NCI-H2029 (cell line): ENCODE results near the gene MOSMO.
A peak's percentile ranks its signal among the peaks of the same experiment; 100 is the strongest.
"Not testable (repeated sequence)": the region's sequence is repeated elsewhere in the genome, so short reads cannot be mapped to it uniquely, and the experiment has no call there.

Experiments used
- DNase-seq: peaks from one replicate; lab custom pipeline; 2025; lab: John Stamatoyannopoulos, UW

The MOSMO gene

DNA sequence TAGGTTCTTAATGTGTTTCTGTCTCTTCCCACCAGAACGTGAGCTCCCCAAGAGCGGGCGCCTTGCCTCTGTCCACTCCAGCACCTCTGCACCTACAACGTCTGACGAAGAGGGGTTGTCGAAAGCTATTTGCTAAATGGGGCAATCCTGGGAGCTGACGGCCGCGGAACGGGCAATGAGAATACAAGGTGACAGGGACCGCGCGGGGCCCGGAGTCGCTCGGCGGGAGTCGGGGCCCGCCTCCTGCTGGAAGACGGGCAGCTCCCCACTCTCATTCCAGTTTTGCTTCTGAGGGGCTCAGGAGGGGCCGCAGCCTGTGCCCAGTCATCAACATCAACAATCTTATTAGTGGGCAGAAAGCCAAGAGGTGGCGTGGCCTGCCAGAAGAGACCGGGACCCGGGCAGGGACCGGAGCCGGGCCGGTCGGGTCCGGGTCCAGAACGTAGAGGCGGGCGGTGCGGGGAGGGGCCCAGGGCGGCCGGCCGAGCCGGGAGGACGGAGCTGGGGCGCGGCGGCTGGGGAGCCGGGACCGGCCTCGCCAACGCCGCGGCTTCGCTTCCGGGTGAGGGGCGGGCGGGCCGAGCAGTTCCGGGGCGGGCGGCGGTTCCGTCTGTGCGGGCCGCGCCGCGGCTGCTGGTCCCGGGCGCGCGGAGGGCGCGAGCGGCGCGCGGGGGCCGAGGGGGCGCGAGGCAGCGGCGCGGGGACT lies at the start of gene MOSMO:
Gene MOSMO, plus strand, starts transcription at position 603 of the 706 bp plus-strand sequence. CDS start 191 bp downstream, outside the sequence.
- peak; percentile 44 for DNase-seq

DNA sequence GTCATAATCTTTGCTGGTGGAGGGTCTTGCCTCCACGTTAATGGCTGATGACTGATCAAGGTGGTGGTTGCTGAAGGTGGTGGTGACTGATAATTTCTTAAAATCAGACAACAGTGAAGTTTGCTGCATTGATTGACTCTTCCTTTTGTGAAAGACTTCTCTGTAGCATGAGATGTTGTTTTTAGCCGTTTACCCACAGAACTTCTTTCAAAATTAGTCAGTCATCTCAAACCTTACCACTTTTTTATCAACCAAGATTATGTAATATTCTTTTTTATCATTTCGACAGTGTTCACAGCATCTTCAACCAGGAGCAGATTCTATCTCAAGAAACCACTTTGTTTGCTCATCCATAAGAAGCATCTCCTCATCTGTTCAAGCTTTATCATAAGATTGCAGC lies 48.9 kb upstream of the MOSMO start:
- DNase-seq = no peak

DNA sequence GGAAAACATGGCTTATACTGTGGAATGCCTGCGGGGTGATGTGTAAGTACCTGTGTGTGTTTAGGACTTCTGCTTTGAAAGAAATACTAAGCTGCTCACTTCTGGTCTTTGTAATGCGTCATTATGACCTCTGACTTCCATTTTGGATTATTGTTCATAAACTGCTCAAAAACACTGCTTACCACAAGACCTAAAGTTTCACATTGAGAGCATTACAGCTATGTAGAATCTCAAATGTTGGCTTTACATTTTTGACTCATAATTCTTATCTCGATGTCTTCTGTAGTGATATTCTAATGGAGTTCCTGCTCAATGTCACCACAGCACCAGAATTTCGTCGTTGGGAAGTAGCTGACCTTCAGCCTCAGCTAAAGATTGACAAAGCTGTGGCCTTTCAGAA lies 45.4 kb upstream of the MOSMO start:
- DNase-seq = no peak

DNA sequence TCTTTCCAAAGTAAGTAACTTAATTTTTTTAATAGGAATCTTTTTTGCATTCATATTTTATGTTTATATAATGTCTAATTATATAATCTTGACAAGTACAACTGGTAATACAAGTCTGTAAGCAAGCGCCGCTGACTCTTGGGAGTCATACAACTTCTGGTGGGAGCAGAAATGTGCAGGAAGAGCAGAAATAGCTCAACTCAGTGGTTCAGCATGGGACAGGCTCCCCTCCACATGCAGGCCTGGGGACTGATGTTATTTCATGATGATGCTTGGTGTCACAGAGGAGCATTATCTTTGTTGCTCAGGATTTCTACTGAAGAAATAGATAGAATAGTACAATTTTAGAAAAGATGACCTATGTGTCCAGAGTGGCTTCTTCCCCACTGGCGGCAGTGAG lies 44.0 kb upstream of the MOSMO start:
- DNase-seq = no peak

DNA sequence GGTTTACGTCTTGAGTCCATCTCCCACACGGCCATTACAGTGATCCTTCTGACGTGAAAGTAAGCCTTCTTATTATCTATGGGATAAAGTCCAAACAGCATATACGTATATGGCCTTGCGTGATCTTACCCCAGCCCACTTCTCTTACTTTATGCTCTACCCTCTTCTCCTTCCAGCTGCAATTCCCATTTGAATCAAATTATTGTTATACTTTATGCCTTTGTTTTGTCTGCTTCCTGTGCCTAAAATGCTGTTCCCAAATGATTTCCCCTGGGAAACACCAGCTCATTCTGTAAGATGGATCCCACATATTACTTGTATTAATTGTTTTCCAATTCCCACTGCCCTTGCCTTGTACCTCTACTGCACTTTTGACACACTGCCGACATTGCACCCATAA lies 43.6 kb upstream of the MOSMO start:
- no peak for DNase-seq

DNA sequence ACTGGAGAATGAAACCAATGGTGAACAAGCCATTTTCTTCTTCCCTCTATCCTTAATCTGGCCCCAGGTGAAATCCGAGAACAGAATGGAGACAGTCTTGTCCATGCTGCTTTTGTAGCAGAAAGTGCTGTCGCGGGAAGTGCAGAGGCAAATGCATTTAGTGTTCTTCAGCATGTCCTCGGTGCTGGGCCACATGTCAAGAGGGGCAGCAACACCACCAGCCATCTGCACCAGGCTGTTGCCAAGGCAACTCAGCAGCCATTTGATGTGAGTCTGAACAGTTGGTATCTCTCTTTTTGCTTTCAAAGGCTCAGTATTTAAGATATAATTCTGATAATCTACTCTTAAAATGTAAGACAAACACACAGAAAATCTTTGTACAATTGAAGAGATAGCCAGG lies 36.1 kb upstream of the MOSMO start:
- no peak for DNase-seq

DNA sequence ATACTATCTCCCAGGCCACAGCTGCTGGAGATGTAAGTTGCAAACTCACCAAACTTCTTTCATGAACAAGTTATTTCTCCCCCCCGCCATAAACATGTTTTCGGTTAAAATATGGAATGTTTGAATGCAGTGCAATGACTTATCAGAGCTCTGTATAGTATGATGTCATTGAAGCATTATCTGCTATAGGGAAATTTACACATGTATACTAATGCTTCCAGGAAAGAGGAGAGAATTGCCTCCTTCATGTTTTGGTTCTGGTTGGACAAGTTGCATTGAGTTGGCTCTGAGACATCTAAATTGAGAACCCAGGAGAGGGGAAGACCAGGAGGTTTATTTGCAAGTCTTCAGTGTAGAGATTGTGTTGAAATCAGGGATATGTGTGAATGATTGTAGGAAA lies 34.0 kb upstream of the MOSMO start:
- no peak for DNase-seq

DNA sequence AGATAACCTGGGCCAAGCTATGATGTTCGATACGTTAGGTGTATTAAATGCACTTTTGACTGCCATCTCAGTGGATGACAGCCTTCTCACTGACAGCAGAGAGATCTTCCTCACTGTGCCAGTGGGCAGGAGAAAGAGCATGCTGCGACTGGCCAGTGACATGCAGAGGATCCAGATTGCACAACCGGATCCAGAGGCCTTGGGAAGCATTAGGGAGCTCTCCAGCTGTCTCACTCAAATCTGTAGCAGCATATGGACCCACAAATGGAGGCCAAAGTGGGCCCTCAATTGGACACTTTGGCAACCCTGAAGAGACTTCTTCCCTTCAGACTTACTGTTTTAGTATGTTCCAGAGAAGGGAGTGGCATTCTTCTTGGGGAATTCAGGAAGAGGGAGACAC lies 27.9 kb upstream of the MOSMO start:
- no peak for DNase-seq

DNA sequence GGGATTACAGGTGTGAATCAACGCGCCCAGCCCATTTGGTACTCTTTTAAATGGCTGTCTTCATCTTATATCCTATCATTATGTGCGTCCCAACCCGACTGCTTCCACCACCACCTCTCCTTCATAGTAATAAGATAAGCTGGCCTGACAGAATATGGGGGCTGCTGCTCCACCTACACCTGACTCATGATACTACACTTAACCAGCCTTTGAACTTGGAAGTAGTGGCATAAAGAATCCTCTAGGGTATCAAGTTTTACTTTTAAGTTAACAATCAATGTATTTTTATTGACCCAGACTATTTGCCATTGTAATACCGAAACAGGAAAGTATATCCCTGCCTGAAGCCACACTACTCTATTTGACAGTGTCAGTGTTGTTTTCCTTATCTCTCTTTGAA lies 25.8 kb upstream of the MOSMO start:
- DNase-seq = no peak

DNA sequence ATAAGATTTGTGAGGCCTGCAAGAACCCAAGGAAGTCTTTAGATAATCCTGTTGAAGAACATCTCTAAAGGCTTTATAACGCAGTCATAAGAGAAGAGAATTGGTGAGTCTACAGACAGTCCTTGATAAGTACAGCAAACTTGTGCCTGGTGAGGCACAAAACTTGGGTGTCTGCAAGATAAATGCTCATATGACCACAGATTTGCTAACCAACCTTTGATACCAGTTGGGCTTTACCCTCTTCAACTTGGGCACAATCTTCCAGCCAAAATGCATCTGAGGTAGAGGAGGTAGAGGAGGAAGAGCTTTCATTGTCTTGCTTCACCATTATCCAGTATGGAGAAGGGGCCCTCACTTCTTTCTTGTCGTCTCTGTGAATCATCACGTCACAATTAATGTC lies 23.8 kb upstream of the MOSMO start:
- no peak for DNase-seq

DNA sequence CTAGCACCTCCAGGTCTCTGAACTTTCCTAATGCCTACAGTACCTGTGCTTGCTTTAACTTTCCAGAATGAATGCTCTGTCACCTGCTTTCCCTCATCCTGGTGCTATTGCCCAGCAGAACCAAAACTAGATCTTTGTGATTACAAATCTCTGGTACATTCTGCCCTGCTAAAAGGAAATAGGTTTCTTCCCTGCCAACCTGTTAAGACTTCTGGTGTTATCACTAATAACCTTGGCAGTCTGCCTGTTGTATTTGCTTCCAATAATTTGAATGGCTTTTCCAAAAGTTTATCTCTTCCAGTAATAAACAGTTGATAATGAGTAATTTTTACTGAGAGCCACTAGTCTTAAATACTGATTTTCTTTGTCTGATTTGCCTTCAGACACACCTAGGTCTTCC lies 22.4 kb upstream of the MOSMO start:
- no peak for DNase-seq

DNA sequence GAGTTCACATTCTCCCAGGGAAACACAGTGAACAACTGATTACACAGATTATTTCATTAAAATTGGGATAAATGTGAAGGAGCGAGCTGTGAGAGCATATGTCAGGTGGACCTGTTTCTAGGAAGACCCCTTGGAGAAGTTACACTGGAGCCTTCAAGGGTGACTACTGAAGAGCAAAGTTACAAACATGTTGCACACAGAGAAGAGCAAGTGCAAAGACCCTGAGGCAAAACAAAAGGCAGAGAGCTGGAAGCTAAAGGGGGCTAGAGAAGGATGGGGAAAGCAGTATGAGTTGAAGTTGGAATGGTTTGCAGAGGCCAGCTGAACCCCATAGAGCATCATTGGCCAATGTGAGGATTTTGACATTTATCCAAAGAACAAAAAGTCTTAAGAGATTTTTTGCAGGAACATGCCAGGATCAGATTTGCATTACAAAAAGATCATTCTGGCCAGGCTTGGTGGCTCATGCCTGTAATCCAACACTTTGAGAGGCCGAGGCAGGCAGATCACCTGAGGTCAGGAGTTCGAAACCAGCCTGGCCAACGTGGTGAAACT lies 21.1 kb upstream of the MOSMO start:
- DNase-seq = no peak

DNA sequence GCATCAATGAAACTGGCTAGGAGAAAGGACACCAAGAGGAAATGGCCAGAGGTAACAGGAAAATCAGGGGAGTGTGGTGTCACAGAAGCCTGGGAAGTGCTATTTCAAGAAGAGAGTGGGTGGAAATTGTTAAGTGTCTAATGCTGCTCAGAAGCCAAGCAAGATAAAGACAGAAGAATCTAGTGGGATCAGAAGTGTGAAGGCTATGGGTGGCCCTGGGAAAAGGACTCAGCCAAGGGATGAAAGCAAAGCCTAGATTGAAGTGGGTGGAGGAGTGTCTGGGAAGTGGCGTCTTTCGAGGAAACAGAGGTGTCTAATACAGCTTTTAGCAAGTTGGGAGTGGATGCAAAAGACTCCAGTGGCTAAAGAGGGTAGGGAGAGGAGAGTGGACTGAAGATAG lies 20.4 kb upstream of the MOSMO start:
- DNase-seq = no peak

DNA sequence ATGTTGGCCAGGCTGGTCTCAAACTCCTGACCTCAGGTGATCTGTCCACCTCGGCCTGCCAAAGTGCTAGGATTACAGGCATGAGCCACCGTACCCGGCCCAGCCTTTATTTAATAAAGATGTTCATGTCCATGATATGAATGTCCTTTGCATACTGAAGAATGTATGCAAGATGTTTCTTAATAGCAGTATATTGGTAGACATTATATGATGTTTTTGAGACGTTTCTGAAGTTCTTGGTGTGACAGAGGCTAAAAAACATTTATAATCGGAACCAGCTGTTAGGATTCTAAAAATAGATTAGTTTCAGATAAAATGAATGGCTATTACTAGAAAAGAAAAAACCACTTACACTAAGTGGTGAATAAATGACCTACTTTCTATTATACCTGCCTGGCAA lies 18.8 kb upstream of the MOSMO start:
- DNase-seq = no peak

DNA sequence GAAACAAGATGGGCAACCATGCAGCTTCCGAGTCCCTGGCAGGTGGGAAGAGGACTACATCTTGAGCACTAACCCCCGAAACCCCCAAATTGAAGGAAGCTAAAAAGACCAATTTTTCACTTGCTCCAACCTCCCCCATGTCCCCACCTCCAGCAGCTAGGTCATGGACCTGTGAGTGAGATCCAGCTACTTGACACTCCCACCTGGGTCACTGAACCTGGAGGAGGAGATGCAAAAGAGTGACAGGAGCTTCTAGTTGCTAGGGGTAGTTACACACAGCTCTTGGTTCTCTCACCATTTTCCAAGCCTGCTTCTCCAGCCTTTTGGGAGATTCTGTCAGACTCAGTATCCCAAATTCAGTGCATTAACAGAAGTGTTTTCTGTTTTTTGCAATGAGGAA lies 18.2 kb upstream of the MOSMO start:
- peak; percentile 6 for DNase-seq

DNA sequence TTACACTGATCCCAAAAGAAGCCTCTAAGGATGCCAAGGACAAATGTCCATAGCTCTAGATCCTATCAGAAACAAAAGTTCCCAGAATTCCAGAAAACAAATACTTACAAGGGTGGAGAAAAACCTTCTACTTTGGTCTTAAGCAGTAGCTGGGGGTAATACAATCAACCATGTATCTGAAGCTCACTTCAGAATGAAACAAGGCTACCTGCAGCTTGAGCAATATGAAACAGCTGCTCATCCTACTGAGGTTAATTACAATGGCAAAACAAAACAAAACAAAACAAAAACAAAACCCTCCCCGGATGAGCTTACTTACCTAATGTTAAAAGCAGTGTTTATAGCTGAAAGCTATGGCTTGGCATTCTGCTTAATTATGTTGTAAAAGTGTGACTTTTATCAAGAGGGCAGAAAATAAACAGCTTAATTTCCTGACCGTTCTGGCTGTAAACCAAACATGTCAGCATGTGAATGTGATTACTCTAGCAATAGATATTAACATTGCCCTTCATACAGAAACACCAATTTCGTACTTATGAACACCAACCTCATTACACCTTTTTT lies 17.4 kb upstream of the MOSMO start:
- DNase-seq = no peak

DNA sequence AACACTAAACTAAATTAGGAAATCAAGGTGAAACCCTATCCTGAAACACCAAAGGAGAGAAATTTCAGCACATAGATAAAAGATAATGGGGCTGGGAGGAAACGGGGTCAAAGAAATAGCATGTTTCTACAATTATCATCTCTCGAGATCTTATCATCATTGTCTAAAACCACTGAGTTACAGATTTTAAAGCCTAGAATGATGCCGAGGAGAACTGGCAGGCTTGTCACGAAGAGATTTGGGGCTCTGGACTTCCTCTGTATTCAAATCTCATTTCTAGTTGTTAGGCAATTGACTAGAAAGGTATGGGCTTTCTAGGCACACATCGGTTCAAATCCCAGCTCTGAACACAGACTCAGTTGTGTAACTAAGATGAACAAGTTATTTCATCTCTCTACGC lies 16.3 kb upstream of the MOSMO start:
- no peak for DNase-seq

DNA sequence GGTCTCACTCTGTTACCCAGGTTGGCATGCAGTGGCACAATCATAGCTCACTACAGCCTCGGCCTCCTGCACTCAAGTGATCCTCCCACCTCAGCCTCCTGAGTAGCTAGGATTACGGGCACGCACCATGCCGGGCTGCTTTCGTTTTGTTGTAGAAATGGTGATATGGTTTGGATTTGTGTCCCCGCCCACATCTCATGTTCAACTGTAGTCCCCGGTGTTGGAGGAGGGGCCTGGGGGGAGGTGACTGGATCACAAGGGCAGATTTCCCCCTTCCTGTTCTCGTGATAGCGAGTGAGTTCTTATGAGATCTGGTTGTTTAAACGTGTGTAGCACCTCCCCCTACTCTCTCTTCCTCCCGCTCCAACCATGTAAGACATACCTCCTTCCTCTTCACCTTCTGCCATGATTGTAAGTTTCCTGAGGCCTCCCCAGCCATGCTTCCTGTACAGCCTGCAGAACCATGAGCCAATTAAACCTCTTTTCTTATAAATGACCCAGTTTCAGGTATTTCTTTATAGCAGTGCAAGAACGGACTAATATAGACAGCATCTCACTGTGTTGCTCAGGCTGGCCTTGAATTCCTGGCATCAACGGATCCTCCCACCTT lies 12.9 kb upstream of the MOSMO start:
- DNase-seq = no peak

DNA sequence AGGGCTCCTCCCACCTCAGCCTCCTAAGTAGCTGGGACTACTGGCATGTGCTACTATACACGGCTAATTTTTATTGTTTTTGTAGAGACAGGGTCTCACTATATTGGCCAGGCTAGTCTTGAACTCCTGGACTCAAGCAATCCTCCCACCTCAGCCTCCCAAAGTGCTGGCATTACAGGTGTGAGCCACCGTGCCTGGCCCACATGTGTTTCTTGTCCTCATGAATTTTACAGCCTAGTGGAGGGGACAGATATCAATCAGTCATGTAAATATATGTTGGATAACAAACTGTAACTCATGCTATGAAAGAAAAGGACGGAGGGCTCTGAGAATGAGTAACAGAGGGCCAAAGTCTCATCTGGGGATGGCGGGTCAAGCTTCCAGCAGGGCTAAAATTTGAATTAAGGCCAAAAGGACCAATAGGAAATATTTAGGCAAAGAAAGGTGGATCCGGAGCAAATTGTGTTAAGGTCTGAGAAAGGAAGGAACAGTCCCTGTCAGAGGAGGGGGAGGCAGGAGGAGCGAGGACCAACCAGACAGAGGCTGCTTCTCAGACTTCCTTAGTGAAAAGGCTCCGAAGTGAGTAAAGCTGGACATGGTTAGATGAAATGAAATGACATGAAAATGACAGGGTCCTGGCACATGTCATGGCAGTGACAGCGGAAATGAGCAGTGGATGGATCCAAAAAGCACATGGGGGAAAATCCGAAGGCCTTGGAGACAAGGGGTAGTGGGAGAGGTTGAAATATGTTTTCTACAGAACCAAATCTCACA lies 10.8 kb upstream of the MOSMO start:
- DNase-seq = no peak

DNA sequence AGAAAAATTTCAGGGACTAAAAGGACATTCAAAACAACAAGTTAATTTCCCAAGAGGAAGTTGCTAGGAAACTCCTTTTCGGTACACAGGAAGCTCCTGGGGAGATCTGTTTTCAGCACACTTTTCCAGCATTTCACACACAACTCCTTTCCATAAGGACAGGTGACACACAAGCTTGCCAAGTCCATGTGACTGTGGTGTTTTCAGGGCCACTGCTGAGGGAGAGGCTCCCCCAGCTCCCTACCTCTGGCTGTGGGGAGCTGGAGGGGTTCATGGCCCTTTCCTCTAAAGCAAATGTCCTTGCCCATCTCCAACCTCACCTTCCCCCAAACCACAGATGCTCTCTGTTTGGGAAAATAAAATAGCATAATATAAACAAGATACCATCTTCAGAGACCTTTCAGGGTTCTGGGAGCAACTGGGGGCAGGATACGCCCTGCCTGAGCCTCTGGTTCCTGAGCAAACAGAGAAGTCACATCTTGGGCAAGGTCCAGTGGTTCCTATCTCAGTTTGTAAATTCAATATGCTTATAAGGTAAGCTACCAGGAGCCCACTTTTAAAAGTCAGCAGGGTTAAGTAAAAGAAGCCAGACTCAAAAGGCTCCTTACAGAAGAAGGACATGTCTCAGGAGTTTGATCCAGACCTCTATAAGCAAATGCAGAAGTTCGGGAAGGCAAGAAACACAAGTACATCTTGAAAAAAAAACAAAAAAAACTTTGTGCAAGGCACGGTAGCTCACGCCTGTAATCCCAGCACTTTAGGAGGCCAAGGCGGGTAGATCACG lies 10.0 kb upstream of the MOSMO start:
- no peak for DNase-seq

DNA sequence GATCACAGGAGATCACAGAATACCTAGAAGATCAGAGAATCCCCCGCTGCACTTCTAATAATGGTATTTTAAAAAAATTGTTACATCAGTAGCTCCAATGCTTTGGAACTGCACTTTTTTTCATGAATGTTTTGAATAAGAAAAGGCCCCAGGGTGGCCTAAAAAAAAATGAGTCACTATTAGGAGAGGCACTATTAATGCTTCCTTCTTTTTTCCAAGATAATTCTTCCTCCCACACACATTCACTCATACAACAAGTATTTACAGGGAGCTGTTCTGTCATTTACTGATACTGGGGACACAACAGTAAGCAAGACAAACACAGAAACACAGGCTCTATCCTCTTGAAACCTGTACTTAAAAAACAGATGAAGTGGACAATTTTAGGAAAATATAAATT lies 6.3 kb upstream of the MOSMO start:
- DNase-seq = no peak

DNA sequence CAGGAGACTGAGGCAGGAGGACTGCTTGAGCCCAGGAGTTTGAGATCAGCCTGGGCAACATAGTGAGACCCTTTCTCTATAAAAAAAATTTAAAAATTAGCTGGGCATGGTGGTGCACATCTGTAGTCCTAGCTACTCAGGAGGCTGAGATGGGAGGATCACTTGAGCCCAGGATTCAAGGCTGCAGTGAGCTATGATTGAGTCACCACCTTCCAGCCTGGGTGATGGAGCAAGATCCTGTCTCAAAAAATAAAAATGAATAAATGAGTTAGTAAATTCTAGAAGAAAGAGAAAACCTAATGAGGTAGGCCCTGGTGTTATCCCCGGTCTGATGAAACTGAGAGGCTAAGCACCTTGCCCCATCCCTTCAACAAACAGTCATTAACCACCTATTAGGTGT lies 5.9 kb upstream of the MOSMO start:
- not testable (repeated sequence) for DNase-seq
